ENCODE results near the gene APBB1.

- TF ChIP-seq POLR2A (IDR thresholded peaks at IDR 0.05; ENCODE audit: low read length) (0 out of 2 replicates have a peak, but pooled peaks have one; percentile 31), MAX (IDR thresholded peaks at IDR 0.05) (peak; percentile 40), HDAC2 (IDR thresholded peaks at IDR 0.05) (no peak), ZC3H11A (IDR thresholded peaks at IDR 0.05) (no peak)
Observed at GRCh38 chr11:6389905-6390717, 28.8 kb downstream of the APBB1 start, which contains the start of gene SMPD1.

Measured in A549 (cell line).